ENCODE measurements around the gene PRKAR2B.
"Not testable (repeated sequence)": the region's sequence is repeated elsewhere in the genome, so short reads cannot be mapped to it uniquely, and the experiment has no call there.

The PRKAR2B gene

DNA sequence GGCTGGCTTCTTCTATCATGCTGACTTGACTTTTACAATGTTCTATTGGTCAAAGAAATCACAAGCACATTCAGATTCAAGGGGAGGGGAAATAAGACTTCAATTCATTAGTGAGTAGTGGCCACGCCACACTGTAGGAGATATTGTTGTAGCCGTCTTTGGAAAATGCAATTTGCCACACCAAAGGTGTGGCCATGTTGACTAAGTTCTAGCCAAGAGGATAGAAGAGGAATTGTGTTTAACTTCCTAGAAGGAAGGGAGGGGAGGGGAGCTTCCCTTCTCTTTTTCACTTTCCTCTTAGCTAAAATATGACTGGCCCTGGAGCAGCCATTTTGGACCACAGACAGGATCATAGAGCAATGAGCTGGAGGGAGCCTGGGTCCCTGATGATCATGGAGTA is 3.4 kb upstream of the PRKAR2B start:
- no peak for DNase-seq (ENCODE audit: extremely low read depth, low read depth)
- no peak overlapping the region for H3K4me3 ChIP-seq (replicated peaks; ENCODE audit: low read depth, low read length)
- TF ChIP-seq, protein P1, sequence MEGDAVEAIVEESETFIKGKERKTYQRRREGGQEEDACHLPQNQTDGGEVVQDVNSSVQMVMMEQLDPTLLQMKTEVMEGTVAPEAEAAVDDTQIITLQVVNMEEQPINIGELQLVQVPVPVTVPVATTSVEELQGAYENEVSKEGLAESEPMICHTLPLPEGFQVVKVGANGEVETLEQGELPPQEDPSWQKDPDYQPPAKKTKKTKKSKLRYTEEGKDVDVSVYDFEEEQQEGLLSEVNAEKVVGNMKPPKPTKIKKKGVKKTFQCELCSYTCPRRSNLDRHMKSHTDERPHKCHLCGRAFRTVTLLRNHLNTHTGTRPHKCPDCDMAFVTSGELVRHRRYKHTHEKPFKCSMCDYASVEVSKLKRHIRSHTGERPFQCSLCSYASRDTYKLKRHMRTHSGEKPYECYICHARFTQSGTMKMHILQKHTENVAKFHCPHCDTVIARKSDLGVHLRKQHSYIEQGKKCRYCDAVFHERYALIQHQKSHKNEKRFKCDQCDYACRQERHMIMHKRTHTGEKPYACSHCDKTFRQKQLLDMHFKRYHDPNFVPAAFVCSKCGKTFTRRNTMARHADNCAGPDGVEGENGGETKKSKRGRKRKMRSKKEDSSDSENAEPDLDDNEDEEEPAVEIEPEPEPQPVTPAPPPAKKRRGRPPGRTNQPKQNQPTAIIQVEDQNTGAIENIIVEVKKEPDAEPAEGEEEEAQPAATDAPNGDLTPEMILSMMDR (IDR thresholded peaks at IDR 0.05; ENCODE audit: low read depth, low read length, missing control alignments), result no peak

DNA sequence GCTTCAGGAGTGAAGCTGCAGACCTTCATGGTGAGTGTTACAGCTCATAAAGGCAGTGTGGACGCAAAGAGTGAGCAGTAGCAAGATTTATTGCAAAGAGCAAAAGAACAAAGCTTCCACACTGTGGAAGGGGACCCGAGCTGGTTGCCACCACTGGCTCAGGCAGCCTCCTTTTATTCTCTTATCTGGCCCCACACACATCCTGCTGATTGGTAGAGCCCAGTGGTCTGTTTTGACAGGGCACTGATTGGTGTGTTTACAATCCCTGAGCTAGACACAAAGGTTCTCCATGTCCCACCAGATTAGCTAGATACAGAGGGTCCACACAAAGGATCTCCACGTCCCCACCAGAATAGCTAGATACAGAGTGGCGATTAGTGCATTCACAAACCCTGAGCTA is 2.7 kb upstream of the PRKAR2B start:
- not testable (repeated sequence) for H3K4me3 ChIP-seq (replicated peaks; ENCODE audit: low read depth, low read length); DNase-seq (ENCODE audit: extremely low read depth, low read depth)

DNA sequence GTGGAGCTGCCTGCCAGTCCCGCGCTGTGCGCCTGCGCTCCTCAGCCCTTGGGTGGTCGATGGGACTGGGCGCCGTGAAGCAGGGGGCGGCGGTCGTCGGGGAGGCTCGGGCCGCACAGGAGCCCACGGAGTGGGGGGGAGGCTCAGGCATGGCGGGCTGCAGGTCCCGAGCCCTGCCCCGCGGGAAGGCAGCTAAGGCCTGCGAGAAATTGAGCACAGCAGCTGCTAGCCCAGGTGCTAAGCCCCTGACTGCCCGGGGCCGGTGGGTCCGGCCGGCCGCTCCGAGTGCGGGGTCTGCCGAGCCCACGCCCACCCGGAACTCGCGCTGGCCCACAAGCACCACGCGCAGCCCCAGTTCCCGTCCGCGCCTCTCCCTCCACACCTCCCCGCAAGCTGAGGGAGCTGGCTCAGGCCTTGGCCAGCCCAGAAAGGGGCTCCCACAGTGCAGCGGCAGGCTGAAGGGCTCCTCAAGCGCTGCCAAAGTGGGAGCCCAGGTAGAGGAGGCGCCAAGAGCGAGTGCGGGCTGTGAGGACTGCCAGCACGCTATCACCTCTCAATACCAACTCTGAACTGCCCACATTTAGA is 2.1 kb upstream of the PRKAR2B start:
- DNase-seq (ENCODE audit: extremely low read depth, low read depth); H3K4me3 ChIP-seq (replicated peaks; ENCODE audit: low read depth, low read length): not testable (repeated sequence)

DNA sequence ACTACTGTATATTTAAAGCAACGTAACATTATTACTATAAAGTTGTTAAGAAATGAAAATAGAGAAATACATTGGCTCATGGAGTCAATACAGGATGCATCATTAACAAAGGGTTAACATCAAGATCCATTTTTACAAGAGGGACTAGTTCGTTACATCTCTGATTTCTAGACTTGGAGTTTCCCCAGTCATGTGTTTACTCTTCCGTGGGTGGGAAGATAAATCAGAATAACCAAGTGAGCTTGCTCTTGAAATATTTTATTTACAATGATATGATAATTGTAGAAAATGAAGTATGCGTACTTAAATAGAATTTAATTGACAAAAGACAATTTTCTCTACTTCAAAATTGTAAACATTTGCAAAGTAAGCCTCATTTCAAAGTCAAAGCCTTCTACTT is 1.0 kb upstream of the PRKAR2B start:
- TF ChIP-seq, protein P1 (IDR thresholded peaks at IDR 0.05; ENCODE audit: low read depth, low read length, missing control alignments), result no peak
- H3K4me3 ChIP-seq (replicated peaks; ENCODE audit: low read depth, low read length), result no peak overlapping the region
- DNase-seq (ENCODE audit: extremely low read depth, low read depth), result no peak

DNA sequence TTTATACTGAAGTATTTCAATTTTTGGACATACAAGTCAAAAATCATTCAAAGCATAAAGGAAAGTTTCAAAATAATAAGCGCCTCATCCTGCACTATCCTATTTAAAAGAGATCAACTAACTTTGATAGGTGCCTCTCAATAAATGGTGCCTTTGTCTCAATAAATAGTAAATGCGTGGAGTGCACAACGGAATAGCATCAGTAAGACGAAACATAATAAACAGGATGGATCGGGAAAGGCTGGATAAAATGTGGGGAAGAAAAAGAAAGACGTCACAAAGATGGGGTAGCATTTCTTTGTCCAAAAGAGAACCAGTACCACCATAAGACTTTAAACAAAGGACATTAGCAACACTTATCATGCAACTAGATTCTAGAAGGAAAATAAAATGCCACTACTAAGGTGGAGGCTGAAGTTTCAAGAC is 571 bp upstream of the PRKAR2B start:
- TF ChIP-seq, protein P1 (IDR thresholded peaks at IDR 0.05; ENCODE audit: low read depth, low read length, missing control alignments), result no peak
- peak overlapping the region; percentile 55 for H3K4me3 ChIP-seq (replicated peaks; ENCODE audit: low read depth, low read length)
- DNase-seq (ENCODE audit: extremely low read depth, low read depth), result no peak

DNA sequence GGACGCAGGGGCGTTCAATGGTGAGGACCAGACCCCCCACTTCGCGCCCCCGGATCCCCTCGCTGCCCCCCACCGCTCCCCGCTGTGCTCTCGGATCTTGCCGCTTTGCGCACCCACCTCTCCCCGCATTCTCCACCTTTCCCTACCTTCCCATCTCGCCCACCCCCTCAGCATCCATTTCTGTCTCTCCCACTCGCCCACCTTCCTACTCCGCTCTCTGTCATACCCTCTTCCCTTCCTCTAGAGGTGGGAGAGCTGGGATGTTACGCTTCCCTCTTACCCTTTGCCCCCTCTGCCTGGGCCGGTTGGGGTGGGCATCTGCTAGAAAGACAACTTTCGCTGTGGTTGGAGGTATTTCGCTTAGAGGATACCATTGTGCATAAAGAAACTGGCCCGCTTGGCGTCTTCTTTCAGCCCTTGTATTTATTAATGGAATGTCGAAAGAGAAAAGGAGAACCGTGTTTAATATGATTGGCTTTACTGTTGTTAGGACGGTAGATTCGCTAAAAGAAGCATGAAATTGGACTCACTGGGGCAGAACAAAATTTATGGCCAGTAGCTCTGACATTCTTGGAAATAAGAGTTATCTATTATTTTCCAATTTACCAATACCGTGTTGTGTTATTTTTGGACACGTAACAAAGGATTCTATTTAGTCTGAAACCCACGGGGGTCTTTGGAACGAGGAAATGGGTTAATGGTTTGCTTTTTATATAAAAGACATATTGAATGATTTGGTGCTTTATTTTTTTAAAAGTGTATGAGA is 873 bp downstream of the PRKAR2B start:
- TF ChIP-seq, protein P1 (IDR thresholded peaks at IDR 0.05; ENCODE audit: low read depth, low read length, missing control alignments), result no peak
- peak overlapping the region; percentile 66 for H3K4me3 ChIP-seq (replicated peaks; ENCODE audit: low read depth, low read length)
- DNase-seq (ENCODE audit: extremely low read depth, low read depth), result no peak

DNA sequence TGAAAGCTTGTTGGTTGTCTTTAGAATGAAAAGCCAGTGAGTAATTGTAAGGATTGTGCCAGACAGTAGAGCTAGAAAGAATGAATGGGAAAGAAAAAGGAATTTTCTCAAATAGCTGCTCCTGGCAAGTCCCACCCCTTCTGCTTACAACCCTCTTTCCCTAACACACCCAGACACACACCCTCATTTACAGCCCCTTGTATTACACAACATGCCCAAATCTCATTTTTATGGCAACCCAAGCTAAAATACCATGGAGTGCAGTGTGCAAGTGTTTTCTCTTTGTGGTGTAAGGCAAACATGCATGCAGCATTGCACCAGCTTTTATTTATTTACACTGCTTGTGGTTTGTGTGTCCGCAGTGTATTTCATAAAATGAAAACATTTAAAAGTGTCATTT is 1.5 kb downstream of the PRKAR2B start:
- no peak for DNase-seq (ENCODE audit: extremely low read depth, low read depth)
- TF ChIP-seq, protein P1 (IDR thresholded peaks at IDR 0.05; ENCODE audit: low read depth, low read length, missing control alignments), result no peak
- H3K4me3 ChIP-seq (replicated peaks; ENCODE audit: low read depth, low read length), result peak overlapping the region; percentile 66
